Measurements from ENCODE around the gene LGALS3BP.

DNA sequence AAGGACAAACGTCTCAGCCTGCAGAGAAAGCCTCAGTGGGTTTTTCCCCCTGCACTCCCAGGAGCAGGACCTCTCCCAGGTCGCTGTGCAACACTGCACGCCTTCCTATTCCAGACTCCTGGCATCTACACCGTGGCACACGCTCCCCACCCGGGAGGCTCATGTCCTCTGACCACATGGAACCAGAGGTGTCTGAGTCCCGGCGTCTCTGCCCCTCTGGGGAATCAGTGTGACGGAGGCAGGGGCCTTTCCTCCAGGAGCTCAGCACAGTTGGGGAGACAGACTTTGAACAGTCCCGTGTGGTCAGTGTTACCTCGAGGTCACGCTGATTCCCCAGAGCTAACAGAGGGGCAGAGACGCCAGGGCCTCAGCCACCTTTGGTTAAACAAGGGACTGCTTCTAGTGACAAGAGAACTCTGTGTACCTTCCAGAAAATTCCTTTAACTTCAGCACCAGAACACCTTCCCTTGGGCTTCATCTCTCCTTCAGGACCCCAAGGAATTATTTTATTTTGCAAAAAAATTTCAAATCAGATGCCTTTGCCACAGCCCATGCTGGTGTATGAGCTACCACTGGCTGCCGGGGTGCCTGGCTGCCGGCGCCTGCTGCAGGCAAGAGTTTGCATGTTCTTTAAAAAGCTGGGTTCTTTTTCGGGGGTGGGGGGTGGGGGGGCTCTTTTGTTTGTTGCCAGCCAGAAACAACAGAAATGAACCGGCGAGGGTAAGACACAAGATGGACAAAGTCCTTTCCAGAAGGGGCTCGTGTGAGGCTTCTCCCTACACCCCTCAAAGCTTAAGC is 23.3 kb upstream of the LGALS3BP start:
- TF ChIP-seq CTCF (conservative IDR thresholded peaks at IDR 0.05; ENCODE audit: low read depth in 2 of 2) (no peak), JUNB (IDR thresholded peaks at IDR 0.05; ENCODE audit: unreplicated experiment) (no peak), POLR2AphosphoS5 (IDR thresholded peaks at IDR 0.05; ENCODE audit: low read depth) (no peak)

All from GM23338 (cell line).